Osteocyte (in vitro differentiated cells): ENCODE results near the gene TSPEAR. TPM values are rescaled to one million over a fixed set of nuclear protein-coding genes. Genes with fewer than 3 reads are reported as not detected.

Experiments used
- DNase-seq: peaks from one replicate; pipeline ENCODE4 v3.0.0; 2021; ENCODE audit warnings: mixed read lengths; ENCODE audit not compliant: unreplicated experiment; ENCODE audit errors: extremely low spot score
- H3K27ac Mint-ChIP-seq: one replicate; pipeline ENCODE4 v1.8.0; 2021; ENCODE audit warnings: mild to moderate bottlenecking, mixed read lengths; ENCODE audit not compliant: unreplicated experiment
- H3K27me3 Mint-ChIP-seq: one replicate; pipeline ENCODE4 v1.8.0; 2021; ENCODE audit warnings: mixed read lengths; ENCODE audit not compliant: unreplicated experiment
- H3K36me3 Mint-ChIP-seq: one replicate; pipeline ENCODE4 v1.8.0; 2021; ENCODE audit warnings: mixed read lengths; ENCODE audit not compliant: unreplicated experiment
- H3K4me1 Mint-ChIP-seq: one replicate; pipeline ENCODE4 v1.8.0; 2021; ENCODE audit warnings: mixed read lengths; ENCODE audit not compliant: unreplicated experiment
- H3K4me3 Mint-ChIP-seq: one replicate; pipeline ENCODE4 v1.8.0; 2021; ENCODE audit warnings: mild to moderate bottlenecking, moderate library complexity, mixed read lengths; ENCODE audit not compliant: unreplicated experiment
- H3K9me3 Mint-ChIP-seq: one replicate; pipeline ENCODE4 v1.8.0; 2021; ENCODE audit warnings: mixed read lengths; ENCODE audit not compliant: unreplicated experiment
- total RNA-seq: library from RNA; stranded (reverse); gene quantifications from 2 replicates; pipeline ENCODE4 v1.2.1, GENCODE V29; 2021
- TF ChIP-seq, protein P1 (sequence below): fragments of 200-600 bp; sonication (generic); IDR thresholded peaks from 2 replicates; pipeline ENCODE4 v1.5.0; 2021; ENCODE audit warnings: antibody characterized with exemption, mild to moderate bottlenecking, moderate library complexity

TSPEAR gene
- total RNA-seq, 1 donor from 2014 or later: not detected

- TF ChIP-seq, protein P1, sequence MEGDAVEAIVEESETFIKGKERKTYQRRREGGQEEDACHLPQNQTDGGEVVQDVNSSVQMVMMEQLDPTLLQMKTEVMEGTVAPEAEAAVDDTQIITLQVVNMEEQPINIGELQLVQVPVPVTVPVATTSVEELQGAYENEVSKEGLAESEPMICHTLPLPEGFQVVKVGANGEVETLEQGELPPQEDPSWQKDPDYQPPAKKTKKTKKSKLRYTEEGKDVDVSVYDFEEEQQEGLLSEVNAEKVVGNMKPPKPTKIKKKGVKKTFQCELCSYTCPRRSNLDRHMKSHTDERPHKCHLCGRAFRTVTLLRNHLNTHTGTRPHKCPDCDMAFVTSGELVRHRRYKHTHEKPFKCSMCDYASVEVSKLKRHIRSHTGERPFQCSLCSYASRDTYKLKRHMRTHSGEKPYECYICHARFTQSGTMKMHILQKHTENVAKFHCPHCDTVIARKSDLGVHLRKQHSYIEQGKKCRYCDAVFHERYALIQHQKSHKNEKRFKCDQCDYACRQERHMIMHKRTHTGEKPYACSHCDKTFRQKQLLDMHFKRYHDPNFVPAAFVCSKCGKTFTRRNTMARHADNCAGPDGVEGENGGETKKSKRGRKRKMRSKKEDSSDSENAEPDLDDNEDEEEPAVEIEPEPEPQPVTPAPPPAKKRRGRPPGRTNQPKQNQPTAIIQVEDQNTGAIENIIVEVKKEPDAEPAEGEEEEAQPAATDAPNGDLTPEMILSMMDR: no peak
- peaks cover 6% of the 10 kb centered on the region for H3K9me3 Mint-ChIP-seq
- no peak for DNase-seq
- peaks cover 15% of the 10 kb centered on the region for H3K27me3 Mint-ChIP-seq
- no peak overlapping the region for H3K27ac Mint-ChIP-seq
- H3K4me1 Mint-ChIP-seq: no peaks in the 10 kb centered on the region
- H3K36me3 Mint-ChIP-seq: no peaks in the 10 kb centered on the region
- no peak overlapping the region for H3K4me3 Mint-ChIP-seq
Measured at GRCh38 chr21:44497703-44498126, 213.7 kb downstream of the TSPEAR start.

DNA sequence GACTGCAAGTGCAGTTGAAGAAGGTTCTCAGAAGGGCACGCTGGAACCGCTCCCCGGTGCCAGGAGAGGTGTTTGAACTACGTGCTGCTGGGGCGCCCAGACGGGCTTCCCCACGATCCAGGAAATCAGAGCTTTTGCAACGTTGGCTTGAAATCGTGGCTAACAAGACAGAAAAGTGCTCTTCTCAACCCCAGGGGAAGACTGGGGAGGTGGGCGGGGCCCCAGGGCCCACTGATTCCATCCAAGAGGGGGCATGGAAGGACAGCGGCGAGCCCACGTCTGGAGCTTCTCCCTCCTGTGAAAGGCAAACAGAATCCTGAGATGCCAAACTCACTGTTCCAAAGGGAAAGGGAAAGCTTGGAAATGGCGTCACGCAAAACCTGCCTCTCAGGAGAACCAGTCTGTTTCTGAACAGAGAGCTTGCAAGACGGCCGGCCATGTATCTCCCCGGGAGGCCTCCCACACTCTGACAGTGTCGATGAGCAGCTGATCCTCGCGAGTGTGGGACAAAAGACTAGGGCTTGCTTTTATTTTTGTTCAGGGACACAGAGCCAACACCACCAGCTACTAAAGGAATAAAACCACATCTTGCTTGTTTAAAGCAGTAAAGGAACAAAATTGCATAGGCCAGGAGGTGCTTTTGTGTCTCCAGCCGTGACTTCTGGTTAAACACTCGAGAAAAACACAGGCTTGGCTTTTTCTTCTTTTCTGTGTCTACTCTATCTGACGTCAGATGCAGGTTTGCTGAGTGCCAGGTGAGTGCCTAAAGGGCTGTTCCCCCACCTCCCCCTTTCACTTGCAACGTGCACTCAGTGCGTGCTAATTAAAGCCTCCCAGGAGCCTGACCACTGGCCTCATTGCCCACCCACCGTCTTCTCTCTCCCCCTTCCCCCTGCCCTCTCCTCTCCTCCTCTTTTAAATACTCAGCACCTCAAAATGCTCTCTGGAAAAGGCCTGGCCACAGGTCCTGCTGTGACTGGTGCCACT is 214.5 kb downstream of the TSPEAR start:
- TF ChIP-seq, protein P1: no peak
- Mint-ChIP-seq H3K27ac (no peak overlapping the region), H3K9me3 (peaks cover 11% of the 10 kb centered on the region), H3K4me3 (no peak overlapping the region), H3K27me3 (peaks cover 15% of the 10 kb centered on the region), H3K4me1 (no peaks in the 10 kb centered on the region), H3K36me3 (peaks cover 3% of the 10 kb centered on the region)
- DNase-seq: no peak

DNA sequence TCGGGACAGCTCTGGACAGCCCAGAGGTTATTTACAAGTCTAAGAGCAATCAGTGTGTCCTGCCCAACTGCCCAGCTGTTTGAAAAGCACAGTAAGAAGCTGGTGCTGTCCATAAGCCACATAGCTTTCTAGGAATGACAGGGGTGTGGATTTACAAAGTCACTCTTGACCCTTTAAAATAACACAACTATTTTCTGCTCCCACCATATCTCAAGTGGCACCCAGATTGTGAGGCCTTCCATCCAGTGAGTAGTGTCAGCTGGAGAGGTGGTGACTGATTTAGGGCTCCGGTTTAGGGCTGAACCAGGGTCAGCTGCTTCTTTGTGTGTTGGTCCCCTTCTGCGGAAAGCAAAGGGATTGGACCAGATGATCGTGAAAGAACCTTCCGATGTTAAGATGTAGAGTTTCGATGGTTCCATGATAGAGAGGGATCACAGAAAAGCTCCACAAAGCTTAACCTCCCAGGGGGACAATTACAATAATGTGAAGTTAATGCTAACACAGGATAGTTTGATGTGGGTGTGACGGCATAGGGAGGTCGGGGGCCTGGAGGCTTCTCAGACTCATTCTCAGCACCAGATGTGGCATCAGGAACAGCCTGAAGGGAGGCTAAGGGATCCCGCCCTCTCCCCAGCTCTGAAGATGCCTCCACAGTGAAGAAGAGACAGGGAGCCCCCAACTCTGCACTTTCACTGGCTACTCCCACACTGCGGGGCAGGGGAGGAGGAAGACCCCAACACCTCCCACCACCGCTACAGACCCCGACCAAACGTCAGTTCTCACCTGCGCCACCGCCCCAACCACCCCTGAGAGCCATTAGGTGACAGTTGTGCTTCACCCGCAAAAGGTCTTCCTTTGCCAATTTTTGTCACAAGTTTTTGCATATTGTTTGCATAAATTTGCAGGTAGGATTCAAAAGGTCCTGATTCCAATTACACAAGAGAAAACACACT is 215.5 kb downstream of the TSPEAR start:
- H3K27me3 Mint-ChIP-seq: peaks cover 15% of the 10 kb centered on the region
- H3K36me3 Mint-ChIP-seq: peaks cover 3% of the 10 kb centered on the region
- TF ChIP-seq, protein P1: no peak
- no peak for DNase-seq
- no peak overlapping the region for H3K27ac Mint-ChIP-seq
- H3K4me3 Mint-ChIP-seq: no peak overlapping the region
- peaks cover 14% of the 10 kb centered on the region for H3K9me3 Mint-ChIP-seq
- no peaks in the 10 kb centered on the region for H3K4me1 Mint-ChIP-seq

GRCh38 chr21:44494956-44495355 is 216.4 kb downstream of the TSPEAR start:
- DNase-seq: no peak
- Mint-ChIP-seq H3K4me3 (no peak overlapping the region), H3K4me1 (no peaks in the 10 kb centered on the region), H3K27me3 (peaks cover 15% of the 10 kb centered on the region), H3K27ac (no peak overlapping the region), H3K36me3 (peaks cover 3% of the 10 kb centered on the region), H3K9me3 (peaks cover 14% of the 10 kb centered on the region)
- TF ChIP-seq, protein P1: no peak
